CD14-positive monocyte (primary cell): ENCODE results near the gene IPO4. TPM values are rescaled to one million over a fixed set of nuclear protein-coding genes. Genes with fewer than 3 reads are reported as not detected.
A peak's percentile ranks its signal among the peaks of the same experiment; 100 is the strongest.

Experiments used
- DNase-seq, 3 donors: peaks; one replicate each; pipeline ENCODE4 v3.0.0-alpha.2; 2011 to 2022
- H2AFZ ChIP-seq: 2 replicates; pipeline ENCODE4 v1.6.0; 2012; ENCODE audit warnings: mild to moderate bottlenecking, low read depth, low read length, inconsistent platforms; ENCODE audit not compliant: insufficient read depth, poor library complexity, severe bottlenecking
- H3K27ac ChIP-seq, 2 donors: 1 replicate in 1 of 2; 2 replicates in 1 of 2; pipeline ENCODE4 v1.5.1; 2012 to 2013; ENCODE audit warnings: low read length in 2 of 2, control low read depth in 1 of 2, inconsistent platforms in 1 of 2, low read depth in 1 of 2, mild to moderate bottlenecking in 1 of 2
- H3K27me3 ChIP-seq, 2 donors: one replicate each; pipeline versions ENCODE4 v1.6.0 to v1.6.1; 2011 to 2013; ENCODE audit warnings: low read length in 2 of 2; ENCODE audit not compliant: control insufficient read depth in 2 of 2, insufficient read depth in 2 of 2
- H3K36me3 ChIP-seq, 2 donors: replicated peaks in 1 of 2; 1 replicate in 1 of 2; 2 replicates in 1 of 2; pipeline versions ENCODE4 v1.5.1 to v1.6.1; 2012 to 2013; ENCODE audit warnings: low read length in 2 of 2, control low read depth in 1 of 2, inconsistent platforms in 1 of 2, mild to moderate bottlenecking in 1 of 2; ENCODE audit not compliant: insufficient read depth in 2 of 2, control insufficient read depth in 1 of 2
- H3K4me1 ChIP-seq, 2 donors: 1 replicate in 1 of 2; 2 replicates in 1 of 2; pipeline versions ENCODE4 v1.5.1 to v1.6.1; 2012 to 2013; ENCODE audit warnings: low read length in 2 of 2, control low read depth in 1 of 2, inconsistent platforms in 1 of 2, mild to moderate bottlenecking in 1 of 2, moderate library complexity in 1 of 2; ENCODE audit not compliant: insufficient read depth in 2 of 2, control insufficient read depth in 1 of 2
- H3K4me2 ChIP-seq: replicated peaks from 2 replicates; pipeline ENCODE3; 2012; ENCODE audit warnings: low read length, moderate library complexity, mild to moderate bottlenecking; ENCODE audit not compliant: poor library complexity, severe bottlenecking; ENCODE audit errors: extremely low read depth
- H3K4me3 ChIP-seq, 3 experiments: fragments of 200-600 bp in 1 of 3; sonication (generic) in 1 of 3; replicated peaks in 1 of 3; 1 replicate in 2 of 3; 2 replicates in 1 of 3; pipeline ENCODE4 v1.5.1; 2011 to 2013; ENCODE audit warnings: low read length in 3 of 3, mild to moderate bottlenecking in 3 of 3, control low read depth in 2 of 3, low read depth in 2 of 3, inconsistent platforms in 1 of 3, moderate library complexity in 1 of 3
- H3K79me2 ChIP-seq: 2 replicates; pipeline ENCODE4 v1.6.0; 2012; ENCODE audit warnings: mild to moderate bottlenecking, control low read depth, inconsistent platforms, low read length, moderate library complexity; ENCODE audit not compliant: insufficient read depth
- H3K9ac ChIP-seq: 2 replicates; pipeline ENCODE4 v1.6.0; 2017; ENCODE audit warnings: low read length, mild to moderate bottlenecking; ENCODE audit not compliant: insufficient read depth, poor library complexity, severe bottlenecking
- H3K9me3 ChIP-seq, 2 donors: replicated peaks in 1 of 2; 1 replicate in 1 of 2; 2 replicates in 1 of 2; pipeline versions ENCODE4 v1.5.1 to v1.6.1; 2012 to 2013; ENCODE audit warnings: low read length in 2 of 2, control low read depth in 1 of 2; ENCODE audit not compliant: control insufficient read depth in 1 of 2, insufficient read depth in 1 of 2
- H4K20me1 ChIP-seq: 2 replicates; pipeline ENCODE4 v1.6.0; 2012; ENCODE audit warnings: mild to moderate bottlenecking, low read length, control low read depth, moderate library complexity; ENCODE audit not compliant: insufficient read depth
- H3K27ac Mint-ChIP-seq, 7 donors: one replicate each; pipeline ENCODE4 v1.8.0; 2020; ENCODE audit warnings: mild to moderate bottlenecking in 7 of 7, mixed read lengths in 7 of 7, moderate library complexity in 6 of 7, inconsistent platforms in 2 of 7
- H3K27me3 Mint-ChIP-seq, 3 donors: one replicate each; pipeline ENCODE4 v1.8.0; 2021 to 2022; ENCODE audit warnings: low read depth in 3 of 3, mild to moderate bottlenecking in 3 of 3, mixed read lengths in 3 of 3, moderate library complexity in 3 of 3, inconsistent platforms in 1 of 3
- H3K36me3 Mint-ChIP-seq, 2 donors: one replicate each; pipeline ENCODE4 v1.8.0; 2020; ENCODE audit warnings: mixed read lengths in 2 of 2, inconsistent platforms in 1 of 2, mild to moderate bottlenecking in 1 of 2
- H3K4me1 Mint-ChIP-seq: one replicate; pipeline ENCODE4 v1.8.0; 2020; ENCODE audit warnings: mild to moderate bottlenecking, mixed read lengths
- H3K4me3 Mint-ChIP-seq, 2 donors: one replicate each; pipeline ENCODE4 v1.8.0; 2020; ENCODE audit warnings: mild to moderate bottlenecking in 2 of 2, mixed read lengths in 2 of 2, moderate library complexity in 1 of 2
- H3K9me3 Mint-ChIP-seq, 7 donors: one replicate each; pipeline ENCODE4 v1.8.0; 2020 to 2022; ENCODE audit warnings: mixed read lengths in 7 of 7, mild to moderate bottlenecking in 6 of 7, moderate library complexity in 6 of 7, inconsistent platforms in 2 of 7
- CTCF ChIP-seq: fragments of 200-600 bp; IDR thresholded peaks from one replicate; pipeline ENCODE4 v1.8.0; 2022; ENCODE audit warnings: antibody characterized with exemption, mild to moderate bottlenecking
- WGBS: methylation state at CpG from one replicate; pipeline ENCODE4 v1.1.5; 2013; ENCODE audit warnings: missing lambda C conversion rate; ENCODE audit not compliant: insufficient coverage; 5-methylcytosine and 5-hydroxymethylcytosine counted together
- intact Hi-C, 2 donors: fragments of 100-400 bp; cut with micrococcal nuclease; formaldehyde crosslinking; loops; one replicate each; pipeline versions ENCODE4 v1.15.0 to v1.15.1; 2023
- polyA plus RNA-seq, 3 donors: library from polyadenylated mRNA; depleted of rRNA in 1 of 3; unstranded in 2 of 3; stranded (reverse) in 1 of 3; fragments of 300-500 nt in 2 of 3; fragments of >200 nt in 1 of 3; fragmentation: Illumina TruSeq in 2 of 3; gene quantifications; 1 replicate in 2 of 3; 2 replicates in 1 of 3; pipeline ENCODE4 v1.2.3, GENCODE V29; 2012 to 2021

The IPO4 gene
- polyA plus RNA-seq, 3 donors, result 4.1 to 14.2 (median 4.3) TPM

- Mint-ChIP-seq H3K4me1 (peaks cover 9% of the 10 kb centered on the region), H3K27ac (no peak overlapping the region), H3K27me3 (peaks cover 0 to 3% (median 1%) of the 10 kb centered on the region in 3 donors), H3K4me3 (no peak overlapping the region), H3K36me3 (peaks cover 70 to 86% of the 10 kb centered on the region in 2 donors), H3K9me3 (no peaks in the 10 kb centered on the region)
- Histone ChIP-seq H2AFZ (no peak overlapping the region), H3K79me2 (no peaks in the 10 kb centered on the region), H4K20me1 (no peaks in the 10 kb centered on the region), H3K27ac (no peak overlapping the region), H3K4me1 (peaks cover 5 to 6% of the 10 kb centered on the region in 2 donors), H3K27me3 (no peaks in the 10 kb centered on the region), H3K36me3 (peaks cover 53 to 84% of the 10 kb centered on the region in 2 donors), H3K4me2 (no peak overlapping the region), H3K9ac (no peak overlapping the region), H3K4me3 (no peak overlapping the region), H3K9me3 (no peaks in the 10 kb centered on the region)
- intact Hi-C loops, result no loop called here
- no peak for DNase-seq
- no peak for TF ChIP-seq CTCF
- WGBS, result 91% methylated on average over 7 of the region's 15 CpGs
Observed at GRCh38 chr14:24183014-24183481, 5.6 kb downstream of the IPO4 start.

- Histone ChIP-seq H3K9me3 (no peaks in the 10 kb centered on the region), H4K20me1 (no peaks in the 10 kb centered on the region), H3K27ac (no peak overlapping the region), H3K36me3 (peaks cover 61 to 91% of the 10 kb centered on the region in 2 donors), H3K9ac (no peak overlapping the region), H3K4me3 (no peak overlapping the region), H3K79me2 (no peaks in the 10 kb centered on the region), H3K4me1 (no peaks in the 10 kb centered on the region), H3K4me2 (no peak overlapping the region), H3K27me3 (no peaks in the 10 kb centered on the region), H2AFZ (no peak overlapping the region)
- H3K27me3 Mint-ChIP-seq, result peaks cover 0 to 3% (median 1%) of the 10 kb centered on the region in 3 donors
- no peak for TF ChIP-seq CTCF
- intact Hi-C loops, result no loop called here
- H3K36me3 Mint-ChIP-seq, result peaks cover 77 to 94% of the 10 kb centered on the region in 2 donors
- no peaks in the 10 kb centered on the region for H3K9me3 Mint-ChIP-seq
- H3K27ac Mint-ChIP-seq, result peak overlapping the region in 3 of 7 donors; percentile 68 to 78 (median 68)
- 96% methylated on average over 10 of the region's 14 CpGs for WGBS
- peaks cover 2% of the 10 kb centered on the region for H3K4me1 Mint-ChIP-seq
- no peak for DNase-seq
- H3K4me3 Mint-ChIP-seq, result no peak overlapping the region
Observed at GRCh38 chr14:24182110-24182882, 6.3 kb downstream of the IPO4 start.
